Upper lobe of right lung (tissue), 1 donor: ENCODE data around the gene UTP4. TPM values are rescaled to one million over a fixed set of nuclear protein-coding genes. Genes with fewer than 3 reads are reported as not detected.

Experiments
- ATAC-seq: fragments of 200-7000 bp; cut with Tn5 transposase; one replicate; pipeline ENCODE4 v1.9.1; 2020; ENCODE audit warnings: mild to moderate bottlenecking, moderate library complexity
- DNase-seq: peaks from one replicate; pipeline ENCODE4 v3.0.0-alpha.2; 2020
- H3K27ac ChIP-seq: fragments of 200-600 bp; one replicate; pipeline ENCODE4 v1.8.0; 2022
- H3K27me3 ChIP-seq: fragments of 200-600 bp; one replicate; pipeline ENCODE4 v1.8.0; 2022; ENCODE audit warnings: mild to moderate bottlenecking
- H3K36me3 ChIP-seq: fragments of 200-600 bp; one replicate; pipeline ENCODE4 v1.8.0; 2022
- H3K4me1 ChIP-seq: fragments of 200-600 bp; one replicate; pipeline ENCODE4 v1.8.0; 2022
- H3K4me3 ChIP-seq: fragments of 200-600 bp; one replicate; pipeline ENCODE4 v1.8.0; 2022; ENCODE audit warnings: mild to moderate bottlenecking
- H3K9me3 ChIP-seq: fragments of 200-600 bp; one replicate; pipeline ENCODE4 v1.8.0; 2022
- CTCF ChIP-seq: fragments of 200-600 bp; IDR thresholded peaks from one replicate; pipeline ENCODE4 v1.8.0; 2022; ENCODE audit warnings: antibody characterized with exemption
- intact Hi-C: fragments of 100-400 bp; cut with DNase I; formaldehyde crosslinking; loops from one replicate; pipeline ENCODE4 v1.11.0; 2022
- total RNA-seq: library from RNA; stranded (reverse); fragmentation: NEBNext Ultra II Directional; extraction: Animal tissue kit (Norgen Biotek cat#: 25700); gene quantifications from one replicate; pipeline ENCODE4 v1.2.1, GENCODE V29; 2021
- donor health status: DM: no; HTN: yes; CAD: no; lungs with severe emphysema.

The UTP4 gene
- total RNA-seq, 1 donor from 2014 or later = 36.5 TPM

GRCh38 chr16:69100071-69100691 lies 32.3 kb upstream of the UTP4 start:
- ATAC-seq (peak; percentile 81), DNase-seq (peak; percentile 66)
- H3K27me3 ChIP-seq = no peaks in the 10 kb centered on the region
- H3K36me3 ChIP-seq = no peaks in the 10 kb centered on the region
- intact Hi-C loops = no loop called here
- H3K4me3 ChIP-seq = peak overlapping the region; percentile 30
- H3K9me3 ChIP-seq = no peaks in the 10 kb centered on the region
- no peaks in the 10 kb centered on the region for H3K4me1 ChIP-seq
- no peak for TF ChIP-seq CTCF
- H3K27ac ChIP-seq = peak overlapping the region; percentile 81

- DNase-seq = peak; percentile 90
- peak; percentile 19 for TF ChIP-seq CTCF
These were observed 26.7 kb upstream of the UTP4 start, which contains the start of gene HAS3 for GRCh38 chr16:69105501-69106361. HAS3 (plus strand) TSS chr16:69105653; CDS start chr16:69109396, 3,743 bp downstream.

GRCh38 chr16:69106491-69107315 lies 25.7 kb upstream of the UTP4 start:
- H3K36me3 ChIP-seq = peaks cover 22% of the 10 kb centered on the region
- DNase-seq (no peak), ATAC-seq (no peak)
- peak overlapping the region; percentile 51 for H3K4me3 ChIP-seq
- no peaks in the 10 kb centered on the region for H3K9me3 ChIP-seq
- H3K4me1 ChIP-seq = peaks cover 28% of the 10 kb centered on the region
- intact Hi-C loops = no loop called here
- peaks cover 11% of the 10 kb centered on the region for H3K27me3 ChIP-seq
- no peak overlapping the region for H3K27ac ChIP-seq
- no peak for TF ChIP-seq CTCF

More at GRCh38 chr16:69105501-69106361, 26.7 kb upstream of the UTP4 start, which contains the start of gene HAS3:
- peaks cover 16% of the 10 kb centered on the region for H3K36me3 ChIP-seq
- peak within 1 kb of the TSS; percentile 55 for H3K4me3 ChIP-seq
- H3K9me3 ChIP-seq = no peaks in the 10 kb centered on the region
- H3K27ac ChIP-seq = peak within 1 kb of the TSS; percentile 11
- intact Hi-C loops = no loop called here
- peak; percentile 85 for ATAC-seq
- peaks cover 11% of the 10 kb centered on the region for H3K27me3 ChIP-seq
- peaks cover 28% of the 10 kb centered on the region for H3K4me1 ChIP-seq

GRCh38 chr16:69107316-69107962 lies 25.0 kb upstream of the UTP4 start:
- H3K4me1 ChIP-seq = peaks cover 28% of the 10 kb centered on the region
- peak; percentile 8 for ATAC-seq
- peaks cover 11% of the 10 kb centered on the region for H3K27me3 ChIP-seq
- no peak overlapping the region for H3K27ac ChIP-seq
- peak overlapping the region; percentile 51 for H3K4me3 ChIP-seq
- DNase-seq = peak; percentile 80
- no peak for TF ChIP-seq CTCF
- peaks cover 23% of the 10 kb centered on the region for H3K36me3 ChIP-seq
- intact Hi-C loops = no loop called here
- H3K9me3 ChIP-seq = no peaks in the 10 kb centered on the region
